ENCODE data around the gene MUC4.
"Not testable (repeated sequence)": the region's sequence is repeated elsewhere in the genome, so short reads cannot be mapped to it uniquely, and the experiment has no call there.

- TF ChIP-seq, protein P1, sequence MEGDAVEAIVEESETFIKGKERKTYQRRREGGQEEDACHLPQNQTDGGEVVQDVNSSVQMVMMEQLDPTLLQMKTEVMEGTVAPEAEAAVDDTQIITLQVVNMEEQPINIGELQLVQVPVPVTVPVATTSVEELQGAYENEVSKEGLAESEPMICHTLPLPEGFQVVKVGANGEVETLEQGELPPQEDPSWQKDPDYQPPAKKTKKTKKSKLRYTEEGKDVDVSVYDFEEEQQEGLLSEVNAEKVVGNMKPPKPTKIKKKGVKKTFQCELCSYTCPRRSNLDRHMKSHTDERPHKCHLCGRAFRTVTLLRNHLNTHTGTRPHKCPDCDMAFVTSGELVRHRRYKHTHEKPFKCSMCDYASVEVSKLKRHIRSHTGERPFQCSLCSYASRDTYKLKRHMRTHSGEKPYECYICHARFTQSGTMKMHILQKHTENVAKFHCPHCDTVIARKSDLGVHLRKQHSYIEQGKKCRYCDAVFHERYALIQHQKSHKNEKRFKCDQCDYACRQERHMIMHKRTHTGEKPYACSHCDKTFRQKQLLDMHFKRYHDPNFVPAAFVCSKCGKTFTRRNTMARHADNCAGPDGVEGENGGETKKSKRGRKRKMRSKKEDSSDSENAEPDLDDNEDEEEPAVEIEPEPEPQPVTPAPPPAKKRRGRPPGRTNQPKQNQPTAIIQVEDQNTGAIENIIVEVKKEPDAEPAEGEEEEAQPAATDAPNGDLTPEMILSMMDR (IDR thresholded peaks at IDR 0.05; ENCODE audit: low read length), result not testable (repeated sequence)
- not testable (repeated sequence) for TF ChIP-seq EZH2 (IDR thresholded peaks at IDR 0.05; ENCODE audit: borderline replicate concordance, low read length)
Measured at GRCh38 chr3:195805588-195805987, 6.1 kb downstream of the MUC4 start.

Data from OCI-LY1 (cell line).